ENCODE data around the gene FOXL2.
"Not testable (repeated sequence)": the region's sequence is repeated elsewhere in the genome, so short reads cannot be mapped to it uniquely, and the experiment has no call there.

The FOXL2 gene

DNA sequence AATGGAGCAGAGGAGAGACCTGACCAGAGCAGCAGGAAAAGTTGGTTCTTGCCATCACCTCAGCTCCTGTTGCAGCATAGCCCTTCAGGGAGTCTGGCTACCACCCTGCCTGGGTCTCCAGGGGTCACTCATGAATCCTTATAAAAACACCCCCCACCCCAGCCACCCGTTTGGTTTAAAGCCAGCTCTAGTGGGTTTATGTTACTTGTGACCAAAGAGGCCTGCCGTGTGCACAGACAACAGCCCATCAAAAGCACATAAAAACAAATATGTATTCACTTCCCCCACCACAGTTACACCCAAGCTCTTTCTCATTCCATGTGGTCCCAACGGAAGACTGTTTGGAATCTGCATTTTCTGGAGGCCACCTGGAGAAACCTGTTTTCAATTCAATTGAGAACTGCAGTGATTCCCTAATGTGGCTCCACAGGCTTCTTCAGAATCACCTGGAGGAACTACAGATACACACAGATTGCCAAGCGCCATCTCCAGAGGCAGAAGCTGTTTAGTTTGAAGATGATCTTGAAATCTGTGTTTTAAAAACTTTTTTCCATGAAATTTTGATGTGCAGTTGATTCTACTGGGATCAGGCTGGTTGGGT is 13.8 kb downstream of the FOXL2 start:
- no peak for DNase-seq (ENCODE audit: low read depth in 2 of 2)

DNA sequence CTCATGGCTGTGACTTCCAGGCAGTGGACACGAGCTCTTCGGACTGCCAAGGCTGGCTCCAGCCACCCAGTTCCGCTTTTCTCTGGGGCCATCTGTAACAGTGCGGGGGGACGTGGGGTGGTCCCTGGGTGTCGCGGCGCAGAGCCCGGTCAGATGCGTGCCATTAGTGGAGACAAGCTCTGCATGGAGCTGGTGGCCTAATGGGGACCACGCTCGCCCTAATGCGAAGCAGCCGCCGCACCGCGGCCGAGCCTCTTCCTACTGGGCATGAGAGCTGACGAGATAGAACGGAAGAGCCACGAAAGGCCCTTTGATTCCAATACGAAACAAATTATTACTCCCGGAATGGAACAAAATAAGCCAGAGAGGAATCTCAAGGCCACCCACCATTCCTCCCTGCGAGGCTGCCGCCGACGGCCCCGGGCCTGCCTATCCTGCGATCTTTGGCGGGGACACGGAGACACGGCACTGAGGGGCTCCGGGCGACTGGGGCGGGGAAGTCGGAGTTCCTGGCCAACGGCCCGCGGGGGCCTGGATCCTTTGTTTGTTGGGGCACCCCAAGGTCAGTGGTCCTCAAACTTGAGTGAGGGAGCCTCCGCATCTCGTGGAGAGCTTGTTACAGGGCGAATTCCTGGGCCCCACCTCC is 18.1 kb downstream of the FOXL2 start:
- DNase-seq (ENCODE audit: low read depth in 2 of 2): no peak

DNA sequence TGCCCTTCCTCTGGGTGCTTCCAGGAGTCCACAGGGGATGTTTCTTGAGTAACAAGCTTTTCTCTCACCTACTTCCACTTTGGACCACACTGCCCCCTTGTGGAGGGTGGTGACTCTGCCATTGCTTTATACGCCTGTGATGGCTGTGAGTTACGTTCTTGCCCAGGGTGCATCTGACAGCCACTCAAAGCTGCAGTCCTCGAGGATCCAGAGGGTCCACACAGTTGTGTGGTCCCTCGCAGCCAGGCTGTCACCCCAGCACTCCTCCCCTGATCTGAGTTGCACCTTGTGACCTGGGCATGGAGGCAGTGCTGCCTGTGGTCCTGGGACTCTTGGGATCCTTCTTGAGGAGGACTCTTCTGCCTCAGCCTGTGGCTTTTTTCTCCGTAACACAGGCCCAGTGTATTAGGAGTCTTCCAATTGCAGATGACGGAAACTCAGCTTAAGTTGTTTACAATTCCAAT is 23.4 kb downstream of the FOXL2 start:
- peak; percentile 63 to 83 for DNase-seq (ENCODE audit: low read depth in 2 of 2)

DNA sequence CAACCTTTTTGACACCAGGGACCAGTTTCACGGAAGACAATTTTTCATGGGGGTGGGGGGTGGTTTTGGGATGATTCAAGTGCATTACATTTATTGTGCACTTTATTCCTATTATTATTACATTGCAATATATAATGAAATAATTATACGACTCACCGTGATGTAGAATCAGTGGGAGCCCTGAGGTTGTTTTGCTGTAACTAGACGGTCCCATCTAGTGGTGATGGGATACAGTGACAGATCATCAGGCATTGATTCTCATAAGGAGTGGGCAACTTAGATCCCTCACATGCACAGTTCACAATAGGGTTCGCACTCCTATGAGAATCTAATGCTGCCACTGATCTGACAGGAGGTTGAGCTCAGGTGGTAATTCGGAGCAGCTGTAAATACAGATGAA is 24.5 kb downstream of the FOXL2 start:
- not testable (repeated sequence) for DNase-seq (ENCODE audit: low read depth in 2 of 2)

DNA sequence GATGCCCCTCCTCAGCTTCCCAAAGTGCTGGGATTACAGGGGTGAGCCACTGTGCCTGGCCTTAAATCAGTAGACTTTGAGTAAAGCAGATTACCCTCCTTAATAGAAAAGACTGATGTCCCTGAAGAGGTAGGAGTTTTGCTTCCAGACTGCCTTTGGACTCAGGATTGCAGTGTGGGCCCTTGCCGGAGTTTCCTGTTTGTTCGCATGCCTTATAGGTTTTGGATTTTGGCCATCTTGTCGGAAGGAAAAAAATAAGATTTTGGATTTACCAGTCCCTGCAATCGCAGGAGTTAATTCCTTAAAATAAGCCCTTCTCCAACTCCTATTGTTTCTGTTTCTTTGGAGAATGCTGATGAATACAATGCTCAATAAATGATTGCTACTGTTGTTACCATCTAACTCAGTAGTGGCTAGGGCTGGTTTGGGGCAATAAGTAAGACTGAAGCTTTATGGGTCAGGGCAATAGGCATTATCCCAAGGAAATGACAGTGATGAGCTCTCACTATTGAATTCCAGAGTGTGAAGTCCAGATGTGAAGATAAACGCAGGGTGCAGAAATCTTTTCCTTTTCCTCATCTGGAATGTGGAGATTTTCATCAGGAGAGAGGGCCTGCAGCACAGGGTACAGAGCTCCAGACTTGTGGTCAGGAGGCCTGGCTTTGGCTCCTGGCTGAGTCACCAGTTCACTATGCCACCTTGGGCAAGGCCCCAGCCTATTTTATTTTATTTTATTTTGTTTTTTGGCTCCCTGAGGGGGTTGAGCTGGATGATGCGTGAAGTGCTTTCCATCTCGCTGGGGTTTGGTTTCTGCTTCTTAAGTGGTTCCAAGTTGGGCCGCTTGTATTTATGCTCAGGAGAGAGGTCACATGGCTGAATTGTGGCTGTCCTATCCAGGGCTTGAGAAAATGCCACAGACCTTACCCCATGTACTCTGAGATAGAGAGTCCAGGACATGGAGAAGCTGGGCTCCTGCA is 25.3 kb downstream of the FOXL2 start:
- no peak for DNase-seq (ENCODE audit: low read depth in 2 of 2)

DNA sequence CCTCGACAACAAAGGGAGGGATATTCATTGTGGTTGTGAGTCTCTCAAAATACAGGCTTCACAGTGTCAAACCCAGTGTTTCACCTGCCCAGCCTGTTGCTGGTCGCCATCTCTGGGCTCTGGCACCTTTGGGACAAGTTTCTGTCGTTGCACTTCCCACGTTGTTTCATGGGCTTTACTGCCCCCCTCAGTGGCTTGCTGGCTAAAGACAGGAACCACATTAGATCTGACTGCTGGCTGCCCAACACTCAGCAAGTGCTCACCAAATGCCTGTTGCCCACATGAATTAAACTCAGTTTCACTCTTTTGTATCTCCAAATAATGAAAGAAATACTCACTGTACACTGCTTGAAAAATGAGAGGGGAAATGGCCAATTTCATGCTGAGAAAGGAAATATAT is 27.6 kb downstream of the FOXL2 start:
- no peak for DNase-seq (ENCODE audit: low read depth in 2 of 2)

DNA sequence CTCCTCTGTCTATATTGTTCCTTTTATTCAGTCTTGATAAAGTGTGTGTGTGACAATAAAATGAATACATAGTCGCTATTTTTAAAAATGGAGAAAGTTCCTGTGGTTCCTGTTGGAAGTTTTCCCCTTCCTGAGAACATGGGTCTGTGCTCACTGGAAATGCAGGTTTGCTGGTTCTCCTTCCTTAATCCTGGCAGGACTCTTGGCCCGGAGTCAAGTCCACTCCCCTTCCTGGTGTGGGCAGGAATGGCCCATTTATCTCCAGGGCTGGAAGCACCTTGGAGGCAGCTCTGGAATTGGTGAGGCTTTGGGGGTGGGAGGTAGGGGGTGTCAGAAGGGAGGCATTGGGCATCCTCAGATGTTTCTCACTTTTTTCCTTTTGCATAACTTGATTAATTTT is 30.1 kb downstream of the FOXL2 start:
- no peak for DNase-seq (ENCODE audit: low read depth in 2 of 2)

DNA sequence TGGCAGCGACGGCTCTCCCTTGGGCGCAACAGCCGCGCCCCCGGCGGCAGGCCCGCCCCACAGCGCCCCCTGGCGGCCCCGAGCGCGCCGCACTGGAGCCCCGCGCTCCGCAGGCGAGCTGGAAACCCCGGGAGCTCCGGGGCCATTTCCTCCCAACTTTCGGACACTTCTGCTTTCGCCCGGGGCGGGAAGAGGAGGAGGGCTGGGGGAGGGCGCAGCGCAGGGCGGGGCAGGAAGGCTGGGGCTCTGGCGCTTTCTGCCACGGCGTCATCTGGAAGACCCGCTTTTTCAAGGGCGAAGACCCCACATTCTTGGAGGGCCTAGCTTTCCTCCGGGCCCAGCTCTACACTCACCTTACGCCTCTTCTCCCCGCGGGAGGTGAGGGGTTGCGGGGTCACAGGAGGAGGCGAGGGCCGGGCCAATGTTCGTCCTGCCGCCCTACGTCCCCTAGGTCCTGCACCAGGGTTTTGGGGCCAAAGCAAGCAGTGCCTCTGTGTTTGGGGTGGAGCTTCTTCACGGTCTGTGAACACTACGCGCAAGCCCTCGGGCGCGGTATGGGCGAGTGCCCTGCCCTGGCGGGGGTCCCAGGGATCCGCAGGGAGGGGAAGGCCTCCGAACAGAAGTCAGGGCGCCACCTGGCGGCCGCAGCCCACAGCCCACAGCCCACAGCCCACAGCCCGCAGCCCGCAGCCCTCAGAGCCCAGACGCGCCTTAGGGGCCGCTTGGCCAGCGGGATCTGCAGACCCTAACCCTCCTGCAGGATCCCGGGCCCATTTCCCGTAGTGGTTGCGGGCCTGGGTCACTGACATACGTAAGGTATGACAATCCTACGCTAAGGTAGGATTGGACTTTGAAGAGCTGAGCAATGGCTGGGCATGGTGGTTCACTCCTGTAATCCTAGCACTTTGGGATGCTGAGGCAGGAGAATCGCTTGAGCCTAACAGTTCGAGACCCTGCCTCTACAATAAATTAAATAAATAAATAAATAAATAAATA is 31.1 kb downstream of the FOXL2 start:
- DNase-seq (ENCODE audit: low read depth in 2 of 2): peak; percentile 66 to 80

DNA sequence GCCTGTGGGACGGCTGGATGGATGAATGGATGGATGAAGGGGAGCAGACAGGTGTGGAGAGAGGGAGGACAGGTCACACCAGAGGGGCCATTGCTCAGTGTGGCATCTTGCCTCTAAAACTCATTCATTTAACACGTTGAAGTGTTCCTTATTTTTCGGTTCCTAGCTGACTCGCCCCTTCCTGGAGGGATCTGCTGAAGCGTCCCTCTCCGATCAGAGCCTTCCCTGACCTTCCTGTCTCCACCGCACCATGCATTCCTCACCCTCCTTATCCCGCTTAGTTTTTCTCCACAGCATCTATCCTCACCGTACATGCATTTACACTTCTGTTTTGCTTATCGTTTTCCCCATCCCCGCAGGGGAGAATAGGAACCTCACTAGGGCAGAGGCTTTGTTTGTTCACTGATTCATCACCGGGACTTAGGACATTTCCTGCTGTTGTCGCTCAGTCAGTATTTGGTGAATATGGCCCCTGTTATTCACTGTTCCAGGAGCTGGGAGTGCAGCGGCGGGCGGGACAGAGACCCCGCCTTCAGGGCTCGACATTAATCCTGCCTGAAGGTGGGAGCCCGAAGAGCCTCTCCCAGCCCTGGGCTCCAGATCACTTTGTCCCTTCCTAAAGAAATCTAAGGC is 32.0 kb downstream of the FOXL2 start:
- no peak for DNase-seq (ENCODE audit: low read depth in 2 of 2)

DNA sequence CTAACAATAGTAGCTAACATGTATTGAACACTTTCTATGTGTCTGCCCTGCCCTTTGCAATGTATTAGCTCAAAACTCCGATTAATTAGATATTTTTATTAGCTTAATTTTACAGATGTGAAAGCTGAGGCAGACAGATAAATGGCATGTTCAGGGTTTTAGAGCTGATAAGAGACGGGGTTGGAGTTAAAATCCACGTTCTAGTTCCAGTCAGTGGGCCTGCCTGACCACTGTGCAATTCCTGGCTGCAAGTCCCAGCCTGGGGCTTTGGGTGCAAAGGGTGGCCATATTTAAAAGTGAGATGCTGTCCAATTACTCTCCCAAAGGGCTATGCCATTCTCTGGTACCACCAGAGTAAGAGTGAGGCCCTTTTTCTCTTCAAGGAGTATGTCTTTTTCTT is 33.2 kb downstream of the FOXL2 start:
- DNase-seq (ENCODE audit: low read depth in 2 of 2): no peak

DNA sequence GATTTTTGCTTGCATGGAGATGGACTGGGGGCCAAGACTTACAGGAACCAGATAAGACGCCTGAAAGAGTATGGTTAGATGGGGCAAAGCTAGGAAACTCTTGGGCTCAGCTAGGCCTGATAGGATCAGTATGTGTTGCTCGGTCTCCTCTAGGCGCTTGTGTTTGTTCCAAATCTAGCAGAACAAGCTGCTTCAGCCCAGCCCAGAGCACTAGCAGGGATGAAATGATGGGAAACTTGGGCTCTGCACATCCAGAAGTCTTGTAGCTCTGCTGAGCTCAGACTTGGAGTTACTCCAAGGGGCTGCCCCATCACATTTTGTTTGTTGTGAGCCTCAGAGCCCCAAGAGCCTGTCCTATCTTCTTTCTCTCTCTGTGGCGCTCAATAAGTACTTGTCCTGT is 34.7 kb downstream of the FOXL2 start:
- DNase-seq (ENCODE audit: low read depth in 2 of 2): no peak

DNA sequence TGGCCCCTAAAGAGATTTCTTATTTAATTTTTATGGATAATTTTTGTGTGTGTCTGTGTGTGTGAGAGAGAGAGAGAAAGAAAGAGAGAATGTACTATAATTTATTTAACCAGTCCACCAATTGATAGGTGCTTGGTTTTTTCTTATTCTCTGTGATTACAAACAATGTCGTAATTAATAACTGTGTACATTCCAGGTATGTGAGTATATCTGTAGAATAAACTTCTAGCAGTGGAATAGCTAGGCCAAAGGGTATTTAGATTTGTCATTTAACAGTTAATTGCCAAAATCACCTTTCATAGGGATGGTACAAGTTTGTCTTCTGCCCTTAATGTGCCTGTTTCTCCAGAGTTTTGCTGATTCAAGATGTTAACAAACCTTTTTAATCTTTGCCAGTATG is 35.3 kb downstream of the FOXL2 start:
- DNase-seq (ENCODE audit: low read depth in 2 of 2): no peak

DNA sequence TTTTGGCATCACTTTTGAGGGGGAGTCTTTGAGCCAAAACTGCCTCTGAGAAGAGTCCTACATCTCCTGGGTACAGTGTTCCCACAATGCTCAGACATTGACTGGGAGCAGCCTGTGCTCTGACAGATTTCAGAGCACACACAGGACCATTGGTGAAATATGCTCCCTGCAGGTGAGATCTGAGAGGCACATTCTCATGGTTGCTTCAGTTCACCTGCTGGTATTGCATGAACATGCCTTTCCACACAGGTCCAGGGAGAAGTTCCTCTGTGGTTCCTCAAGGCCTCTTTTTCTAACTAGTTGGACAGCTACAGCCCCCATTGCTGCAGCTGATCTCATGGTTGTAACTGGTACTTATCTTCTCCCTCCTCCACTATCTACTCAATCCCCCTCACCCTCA is 37.0 kb downstream of the FOXL2 start:
- DNase-seq (ENCODE audit: low read depth in 2 of 2): no peak

DNA sequence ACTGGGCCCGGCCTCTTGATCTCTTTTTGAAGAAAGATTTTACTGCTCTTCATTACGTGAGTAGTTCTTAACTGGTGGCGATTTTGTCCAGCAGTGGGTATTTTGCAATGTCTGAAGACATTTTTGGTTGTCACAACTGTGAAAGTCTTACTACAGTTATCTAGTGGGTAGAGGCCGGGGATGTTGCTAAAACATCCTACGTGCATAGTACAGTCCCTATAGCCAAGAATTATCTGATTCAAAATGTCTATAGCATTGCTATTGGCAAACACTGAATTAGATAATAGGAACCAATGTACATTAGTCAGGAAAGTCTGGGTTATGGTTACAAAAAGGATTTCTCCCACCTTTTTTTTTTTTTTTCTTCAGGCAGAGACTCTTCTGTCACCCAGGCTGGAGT is 38.1 kb downstream of the FOXL2 start:
- DNase-seq (ENCODE audit: low read depth in 2 of 2): no peak

DNA sequence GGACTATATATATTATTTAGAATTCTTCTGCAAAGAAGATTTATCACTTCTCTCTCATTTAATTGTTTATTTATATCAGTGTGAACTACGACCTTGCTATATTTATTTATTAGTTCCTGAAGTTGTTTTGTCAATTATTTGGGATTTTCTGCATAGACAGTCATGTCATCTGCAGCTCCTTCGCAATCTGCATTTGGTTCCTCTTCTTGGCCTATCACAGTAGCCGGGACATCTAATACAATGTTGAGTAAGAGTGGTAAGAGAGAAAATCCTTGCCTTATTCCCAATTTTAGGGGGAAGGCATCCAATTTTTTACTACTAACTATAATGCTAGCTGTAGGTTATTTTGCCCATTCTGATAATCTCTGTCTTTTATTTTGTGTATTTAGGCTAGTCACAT is 39.4 kb downstream of the FOXL2 start:
- no peak for DNase-seq (ENCODE audit: low read depth in 2 of 2)

DNA sequence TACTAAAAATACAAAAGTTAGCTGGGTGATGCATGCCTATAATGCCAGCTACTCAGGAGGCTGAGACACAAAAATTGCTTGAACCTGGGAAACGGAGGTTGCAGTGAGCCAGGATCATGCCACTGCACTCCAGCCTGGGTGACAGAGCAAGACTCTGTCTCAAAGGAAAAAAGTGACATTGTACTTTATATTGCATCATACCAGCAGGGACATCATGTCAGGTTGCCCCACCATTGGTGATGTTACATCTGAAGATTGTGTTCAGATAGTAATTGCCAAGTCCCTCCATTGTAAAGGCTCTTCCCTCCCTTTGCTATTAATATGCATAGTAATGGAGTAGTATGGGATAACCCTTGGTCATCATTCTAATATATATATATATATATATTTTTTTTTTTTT is 44.8 kb downstream of the FOXL2 start:
- DNase-seq (ENCODE audit: low read depth in 2 of 2): no peak

DNA sequence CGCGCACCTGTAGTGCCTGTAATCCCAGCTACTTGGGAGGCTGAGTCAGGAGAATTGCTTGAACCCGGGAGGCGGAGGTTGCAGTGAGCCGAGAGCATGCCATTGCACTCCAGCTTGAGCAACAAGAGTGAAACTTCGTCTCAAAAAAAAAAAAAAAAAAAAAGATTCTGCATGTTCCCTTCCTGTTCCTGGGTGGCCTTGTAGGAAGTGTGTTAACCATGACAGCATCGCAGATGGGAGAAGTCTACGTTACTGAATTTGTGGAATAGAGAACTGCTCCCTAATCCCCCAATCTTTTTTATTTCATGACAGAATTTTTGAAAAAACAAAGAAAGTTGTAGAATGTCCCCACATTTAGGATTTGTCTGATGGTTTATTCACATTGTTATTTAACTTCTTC is 45.4 kb downstream of the FOXL2 start:
- DNase-seq (ENCODE audit: low read depth in 2 of 2): no peak

DNA sequence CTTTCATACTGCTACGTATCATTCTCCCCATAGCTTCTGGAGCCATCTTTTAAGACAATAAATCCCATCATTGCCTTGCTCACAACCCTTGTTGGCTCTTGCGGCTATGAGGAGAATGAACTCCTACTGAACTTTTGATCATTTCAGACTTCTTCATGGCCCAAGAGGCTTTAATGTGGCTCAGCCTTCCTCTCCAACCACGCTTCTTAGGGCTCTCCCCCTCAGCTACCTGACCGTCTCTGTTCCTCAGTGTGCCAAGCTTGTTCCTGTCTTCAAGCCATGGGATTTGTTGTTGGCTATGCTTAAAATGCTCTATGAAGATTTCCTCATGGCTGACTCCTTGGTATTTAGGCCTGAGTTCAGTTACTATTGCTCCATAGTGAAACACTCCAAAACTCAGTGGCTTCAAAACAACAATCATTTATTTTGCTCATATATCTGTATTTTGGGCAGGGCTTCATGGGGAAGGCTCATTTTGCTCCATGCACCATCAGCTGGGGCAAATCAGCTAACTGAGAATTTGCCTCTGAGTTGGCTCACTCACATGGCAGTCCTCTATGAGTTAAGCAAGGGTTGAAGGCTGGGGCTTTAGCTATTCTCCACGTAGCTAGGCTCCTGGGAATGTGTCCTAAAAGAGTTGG is 47.5 kb downstream of the FOXL2 start:
- no peak for DNase-seq (ENCODE audit: low read depth in 2 of 2)

DNA sequence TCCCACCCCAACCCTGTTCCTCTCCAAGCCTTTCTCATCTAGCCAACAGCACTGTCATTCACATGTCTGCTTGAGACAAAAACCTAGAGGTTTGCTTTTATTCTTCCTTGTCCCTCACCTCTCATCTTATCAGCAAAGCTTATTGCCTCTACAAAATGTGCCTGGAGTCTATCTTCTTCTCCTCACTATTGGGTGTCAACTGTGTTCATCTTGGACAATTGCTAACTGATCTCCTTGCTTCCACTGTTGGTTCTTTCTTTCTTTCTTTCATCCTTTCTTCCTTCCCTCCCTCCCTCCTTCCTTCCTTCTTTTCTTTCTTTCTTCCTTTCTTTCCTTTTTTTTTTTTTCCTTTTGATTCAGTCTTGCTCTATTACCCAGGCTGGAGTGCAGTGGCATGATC is 48.2 kb downstream of the FOXL2 start:
- DNase-seq (ENCODE audit: low read depth in 2 of 2): no peak

DNA sequence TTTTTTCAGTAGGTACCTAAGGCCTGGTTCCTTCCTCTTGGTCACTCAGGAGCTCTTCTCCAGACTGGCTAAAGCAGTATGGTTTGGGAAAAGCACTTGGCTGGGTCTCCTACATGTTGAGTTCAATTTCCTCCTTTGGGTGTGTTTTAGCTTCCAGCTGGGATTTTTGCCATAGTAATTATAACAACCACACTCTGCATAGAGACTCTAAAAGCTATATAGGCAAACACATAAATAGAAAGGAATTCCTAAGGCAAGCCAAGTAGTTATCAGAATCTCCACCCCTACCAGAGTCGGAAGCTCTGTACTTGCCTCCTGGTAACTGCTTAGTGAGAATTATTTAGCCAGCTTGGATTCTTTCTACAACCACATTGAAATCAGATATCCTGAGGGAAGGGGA is 48.6 kb downstream of the FOXL2 start:
- no peak for DNase-seq (ENCODE audit: low read depth in 2 of 2)

Measured in stimulated activated CD4-positive, alpha-beta T cell treated with anti-CD3 and anti-CD28 coated beads, Interleukin-15, amount 100 ng/mL, for 48 hours (primary cell).